Activated CD4-positive, CD25-positive, alpha-beta regulatory T cell treated with anti-CD3 and anti-CD28 coated beads, Interleukin-2, amount 50 U/mL, for 24 hours (primary cell): ENCODE data around the gene KRT32.

Experiments used
- ATAC-seq, 2 donors: fragments of 150-1000 bp; cut with Tn5 transposase; one replicate each; pipeline ENCODE4 v1.10.0; 2021; ENCODE audit warnings: mild to moderate bottlenecking in 1 of 2, moderate library complexity in 1 of 2

Gene KRT32

DNA sequence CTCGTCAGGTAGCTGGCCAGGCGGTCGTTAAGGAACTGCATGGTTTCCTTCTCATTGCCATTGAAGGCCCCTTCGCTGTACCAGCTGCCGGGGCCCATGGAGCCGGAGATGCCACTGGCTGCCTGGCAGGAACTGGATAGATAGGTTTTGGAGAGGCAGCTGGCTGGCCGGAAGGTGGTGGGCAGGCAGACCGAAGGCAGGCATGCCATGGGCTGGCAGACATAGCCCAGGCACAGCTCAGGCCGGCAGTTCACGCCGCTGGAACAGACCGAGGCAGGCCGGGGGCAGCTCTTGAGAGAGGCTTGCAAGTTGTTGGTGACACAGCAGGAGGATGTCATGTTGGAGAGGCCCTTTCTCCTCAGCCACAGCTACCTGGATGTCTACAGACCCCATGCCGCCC is at the start of gene KRT32:
TSS of gene KRT32 (minus strand) at position 399 of the 400 bp plus-strand sequence. CDS start at position 338, 61 bp downstream.
- ATAC-seq: no peak

DNA sequence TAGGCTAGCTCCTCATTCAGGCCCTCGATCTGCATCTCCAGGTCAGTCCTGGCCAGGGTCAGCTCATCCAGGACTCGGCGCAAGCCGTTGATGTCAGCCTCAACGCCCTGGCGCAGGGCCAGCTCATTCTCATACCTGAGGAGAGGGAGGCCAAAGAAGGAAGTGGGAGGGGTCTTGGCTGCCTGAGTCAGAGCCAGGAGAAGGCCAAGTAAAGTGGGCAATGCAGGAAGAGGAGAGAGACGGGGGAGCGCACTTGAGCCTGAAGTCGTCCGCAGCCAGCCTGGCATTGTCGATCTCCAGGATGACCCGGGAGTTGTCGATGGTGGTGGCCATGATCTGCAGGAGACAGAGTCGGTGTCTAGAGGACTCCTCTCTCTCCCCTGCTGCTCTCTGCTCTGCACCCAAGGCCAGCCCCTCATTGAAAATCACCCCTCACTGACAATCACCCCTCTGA is 49.7 kb upstream of the KRT32 start:
- ATAC-seq: no peak

- no peak for ATAC-seq
These were observed 49.1 kb upstream of the KRT32 start for GRCh38 chr17:41516147-41516829.

GRCh38 chr17:41513168-41513547 is 46.0 kb upstream of the KRT32 start:
- ATAC-seq: no peak

DNA sequence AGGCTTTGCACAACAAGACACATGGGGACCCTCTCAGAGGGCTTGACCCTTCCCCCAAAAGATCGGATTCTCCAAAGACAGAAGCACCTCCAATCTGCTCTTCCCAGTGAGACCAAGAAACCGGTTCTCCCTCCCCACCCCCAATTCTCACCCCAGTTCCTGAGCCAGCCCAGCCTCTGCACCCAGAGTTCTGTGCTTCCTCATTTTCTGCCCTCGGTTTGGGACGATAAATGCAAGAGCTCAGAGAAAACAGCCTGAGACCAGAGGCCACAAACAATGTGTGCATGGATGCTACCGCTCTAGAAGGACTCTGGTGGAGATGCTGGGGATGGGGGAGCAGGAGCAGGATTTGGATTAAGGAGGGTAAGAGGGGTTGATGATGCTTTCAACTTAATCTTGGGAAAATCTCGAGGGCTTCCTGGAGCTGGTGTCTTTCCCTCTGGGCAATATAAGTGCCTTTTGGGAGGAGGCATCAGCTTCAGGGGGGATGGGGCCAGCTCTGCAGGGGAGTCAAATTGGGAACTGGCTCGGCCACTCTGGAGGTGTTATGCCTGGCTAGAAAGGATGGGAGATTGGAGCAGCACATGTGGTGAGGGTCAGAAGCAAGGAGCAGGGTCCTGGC is 45.5 kb upstream of the KRT32 start:
- ATAC-seq: no peak

GRCh38 chr17:41511716-41512115 is 44.5 kb upstream of the KRT32 start:
- no peak for ATAC-seq

- no peak for ATAC-seq
These were observed 43.9 kb upstream of the KRT32 start for GRCh38 chr17:41511116-41511515.

GRCh38 chr17:41510251-41511065 is 43.3 kb upstream of the KRT32 start:
- no peak for ATAC-seq

GRCh38 chr17:41507315-41507880 is 40.2 kb upstream of the KRT32 start:
- no peak for ATAC-seq

DNA sequence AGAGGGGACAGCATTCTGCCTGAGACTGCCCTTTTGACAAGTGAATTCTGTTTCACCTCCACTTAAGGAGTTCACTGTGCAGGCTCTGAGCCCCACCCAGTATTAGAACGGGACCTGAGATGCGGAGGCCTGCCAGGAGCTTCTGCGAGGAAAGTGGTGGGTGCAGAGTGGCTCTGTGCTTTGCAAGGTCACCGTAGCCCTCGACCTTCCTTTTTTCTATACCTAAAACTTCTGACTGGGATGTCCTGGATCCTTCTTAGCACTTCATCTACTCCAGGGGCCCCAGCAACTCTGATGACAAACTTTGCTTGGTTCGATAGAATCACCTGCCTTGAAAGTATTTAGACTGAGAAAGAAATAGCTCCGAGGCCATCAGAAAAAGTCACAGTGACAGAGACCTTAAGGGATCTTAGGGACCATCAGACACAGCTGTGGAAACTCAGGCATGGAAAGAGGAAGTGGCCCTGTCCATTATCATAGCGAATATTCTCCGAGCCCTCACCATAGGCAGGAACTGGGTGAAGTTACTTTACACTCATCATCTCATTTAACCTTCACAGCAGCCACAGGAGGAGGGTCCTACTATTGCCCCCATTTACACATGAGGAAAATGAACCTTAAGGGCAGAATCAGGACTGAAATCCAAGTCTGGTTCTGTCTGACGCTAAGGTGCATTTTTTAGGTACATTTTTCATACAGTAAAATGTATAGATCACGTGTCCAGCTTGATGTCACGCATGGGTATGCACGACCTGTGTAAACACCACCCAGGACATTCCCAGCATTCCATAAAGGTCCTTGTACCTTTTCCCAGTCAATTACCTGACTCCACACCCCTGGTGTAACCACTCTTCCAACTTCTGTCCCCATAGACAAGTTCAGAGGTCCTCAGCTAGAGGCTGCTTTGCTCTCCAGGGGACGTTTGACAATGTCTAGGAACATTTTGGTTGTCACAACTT is 38.9 kb upstream of the KRT32 start:
- ATAC-seq: no peak

DNA sequence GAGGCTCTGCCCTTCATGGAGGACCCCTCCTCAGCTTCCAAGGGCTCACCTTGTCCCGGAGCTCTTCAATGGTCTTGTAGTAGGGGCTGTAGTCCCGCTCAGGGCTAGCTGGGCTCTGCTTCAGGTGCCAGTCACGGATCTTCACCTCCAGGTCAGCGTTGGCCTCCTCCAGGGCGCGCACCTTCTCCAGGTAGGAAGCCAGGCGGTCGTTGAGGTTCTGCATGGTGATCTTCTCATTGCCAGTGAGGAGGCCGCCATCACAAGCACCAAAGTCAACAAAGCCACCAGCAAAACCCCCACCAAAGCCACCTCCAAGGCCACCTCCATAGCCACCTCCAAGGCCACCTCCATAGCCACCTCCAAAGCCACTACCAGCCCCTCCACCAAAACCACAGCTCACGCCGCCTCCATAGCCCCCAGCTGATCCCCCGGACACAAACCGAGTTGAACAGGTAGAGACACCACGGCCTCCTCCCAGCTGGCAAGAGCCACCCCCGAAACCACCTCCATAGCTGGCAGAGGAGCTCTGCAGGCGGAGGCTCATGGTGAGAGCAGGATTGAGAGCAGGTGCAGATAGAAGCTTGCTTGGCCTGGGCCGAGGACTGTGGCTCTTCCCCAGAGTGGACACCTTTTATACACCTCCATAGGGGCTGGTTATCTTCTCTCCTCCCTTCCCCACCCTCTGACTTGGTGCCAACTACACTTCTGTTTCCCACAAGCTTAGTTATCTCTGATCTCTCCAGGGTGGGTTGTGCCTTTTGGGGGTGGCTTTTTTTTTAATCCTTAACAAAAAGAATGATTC is 38.0 kb upstream of the KRT32 start, which contains the start of gene KRT13:
TSS of gene KRT13 (minus strand) at position 606 of the 802 bp plus-strand sequence. CDS start at position 544, 62 bp downstream.
- no peak for ATAC-seq

GRCh38 chr17:41504246-41504977 is 37.2 kb upstream of the KRT32 start:
- no peak for ATAC-seq

- no peak for ATAC-seq
These were observed 36.0 kb upstream of the KRT32 start for GRCh38 chr17:41503202-41503601.

DNA sequence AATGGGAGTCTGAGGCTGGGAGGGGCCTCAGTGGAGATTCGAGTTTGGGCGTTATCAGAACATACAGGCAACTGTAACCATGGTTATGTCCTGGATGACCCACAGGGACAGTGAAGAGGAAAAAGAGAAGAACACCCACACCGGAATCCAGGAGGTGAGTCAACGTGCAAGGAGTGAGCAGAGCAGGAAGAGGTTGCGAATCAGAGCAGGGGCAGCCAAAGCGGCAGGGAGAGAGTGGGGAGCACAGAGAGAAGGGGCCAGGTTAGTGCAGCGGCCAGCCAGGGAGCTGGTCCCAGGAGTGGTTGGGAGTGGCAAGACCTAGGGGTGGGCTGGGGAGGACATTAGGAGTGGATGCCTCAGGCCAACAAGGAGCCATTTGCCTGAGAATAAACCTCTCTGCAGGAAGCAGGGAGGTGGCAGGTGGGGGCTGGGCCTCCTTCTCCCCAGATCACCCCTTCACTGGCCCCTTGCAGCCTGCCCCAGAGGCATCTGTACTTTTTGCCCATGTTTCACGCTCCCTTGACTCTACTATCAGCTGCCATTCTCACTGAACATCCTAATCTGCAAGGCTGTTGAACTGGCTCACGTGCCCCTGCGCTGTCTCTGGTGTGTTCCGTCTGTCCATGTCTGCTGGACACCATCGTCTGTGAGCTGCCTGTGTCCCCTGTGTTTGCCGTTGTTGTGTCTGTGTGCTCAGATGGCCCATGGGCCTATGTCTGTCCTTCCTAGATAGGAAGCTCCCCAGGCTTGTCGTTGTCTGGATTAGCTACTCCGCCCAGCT is 33.1 kb upstream of the KRT32 start:
- ATAC-seq: no peak

DNA sequence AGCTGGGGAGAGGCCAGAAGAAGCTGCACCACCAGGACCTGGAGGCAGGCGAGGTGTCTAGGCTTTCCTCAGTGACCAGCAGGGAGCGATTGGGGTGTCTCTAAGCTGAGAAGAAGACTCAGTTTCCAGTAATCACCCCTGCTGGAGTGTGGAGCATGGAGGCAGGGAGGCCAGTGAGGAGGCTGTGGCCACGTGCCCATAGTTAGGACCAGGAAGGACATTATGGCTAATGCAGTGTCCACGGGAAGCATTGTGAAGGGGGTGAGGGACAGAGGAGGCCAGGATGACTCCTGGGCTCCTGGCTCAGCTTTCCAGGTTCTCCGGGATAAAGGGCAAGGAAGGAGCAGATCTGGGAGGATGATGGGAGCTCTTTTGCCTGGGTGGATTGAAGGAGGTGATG is 32.5 kb upstream of the KRT32 start:
- no peak for ATAC-seq

DNA sequence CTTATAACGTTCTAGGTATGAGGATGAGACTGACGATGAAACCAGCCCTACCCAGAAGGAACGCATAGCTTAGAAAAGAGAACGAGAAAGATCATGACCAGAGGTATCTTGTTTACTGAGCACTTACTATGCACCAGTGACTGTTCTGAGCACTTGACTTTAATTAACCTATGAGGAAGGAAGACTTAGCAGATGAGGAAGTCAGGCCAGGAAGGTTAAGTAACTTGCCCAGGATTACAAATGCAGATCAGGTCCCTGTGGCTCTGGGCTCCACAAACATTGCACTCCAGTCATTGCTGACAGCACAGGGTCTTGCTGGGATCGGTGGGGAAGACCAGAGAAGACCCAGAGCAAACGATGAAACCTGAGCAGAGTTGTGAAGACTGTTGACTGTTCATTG is 31.1 kb upstream of the KRT32 start:
- ATAC-seq: no peak

- ATAC-seq: peak; percentile 73 to 80
These were observed 29.8 kb upstream of the KRT32 start for GRCh38 chr17:41496803-41497484.

- no peak for ATAC-seq
These were observed 27.3 kb upstream of the KRT32 start for GRCh38 chr17:41494524-41494923.

- no peak for ATAC-seq
These were observed 25.6 kb upstream of the KRT32 start for GRCh38 chr17:41492771-41493170.
